Measurements from ENCODE around the gene ATP12A.

DNA sequence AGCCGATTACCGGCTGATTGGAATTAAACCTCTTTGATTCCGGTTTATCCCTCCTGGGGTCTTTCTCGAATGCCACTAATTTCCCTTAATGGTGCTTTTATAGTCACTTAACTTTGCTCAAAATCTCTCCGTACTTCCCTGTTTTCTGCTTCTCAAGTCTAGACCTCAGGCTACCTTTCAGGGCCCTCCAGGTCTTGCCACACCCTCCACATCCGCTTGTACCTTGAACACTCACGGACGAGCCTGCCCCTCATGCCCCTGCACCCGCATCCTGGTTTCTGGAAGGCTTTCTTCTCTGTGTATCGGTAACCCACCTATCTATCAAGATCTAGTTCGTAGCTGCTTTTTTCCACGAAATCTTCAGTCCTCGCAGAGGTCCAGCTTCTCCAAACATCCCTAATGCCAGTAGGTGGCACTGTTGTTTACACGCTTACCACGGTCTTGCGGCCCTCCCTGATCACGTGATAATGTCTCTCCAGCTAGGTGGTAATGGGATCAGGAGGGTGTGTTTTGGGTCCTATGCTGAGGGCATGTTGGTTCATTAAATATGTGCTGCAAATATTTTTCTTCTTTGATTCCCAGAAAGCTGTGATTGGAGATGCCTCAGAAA, 13.8 kb downstream of the ATP12A start:
- TF ChIP-seq, protein P1, sequence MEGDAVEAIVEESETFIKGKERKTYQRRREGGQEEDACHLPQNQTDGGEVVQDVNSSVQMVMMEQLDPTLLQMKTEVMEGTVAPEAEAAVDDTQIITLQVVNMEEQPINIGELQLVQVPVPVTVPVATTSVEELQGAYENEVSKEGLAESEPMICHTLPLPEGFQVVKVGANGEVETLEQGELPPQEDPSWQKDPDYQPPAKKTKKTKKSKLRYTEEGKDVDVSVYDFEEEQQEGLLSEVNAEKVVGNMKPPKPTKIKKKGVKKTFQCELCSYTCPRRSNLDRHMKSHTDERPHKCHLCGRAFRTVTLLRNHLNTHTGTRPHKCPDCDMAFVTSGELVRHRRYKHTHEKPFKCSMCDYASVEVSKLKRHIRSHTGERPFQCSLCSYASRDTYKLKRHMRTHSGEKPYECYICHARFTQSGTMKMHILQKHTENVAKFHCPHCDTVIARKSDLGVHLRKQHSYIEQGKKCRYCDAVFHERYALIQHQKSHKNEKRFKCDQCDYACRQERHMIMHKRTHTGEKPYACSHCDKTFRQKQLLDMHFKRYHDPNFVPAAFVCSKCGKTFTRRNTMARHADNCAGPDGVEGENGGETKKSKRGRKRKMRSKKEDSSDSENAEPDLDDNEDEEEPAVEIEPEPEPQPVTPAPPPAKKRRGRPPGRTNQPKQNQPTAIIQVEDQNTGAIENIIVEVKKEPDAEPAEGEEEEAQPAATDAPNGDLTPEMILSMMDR (IDR thresholded peaks at IDR 0.05): no peak
- TF ChIP-seq POLR2A (IDR thresholded peaks at IDR 0.05): no peak

All from lower leg skin (tissue), 3 donors.